HG03045 (cell line): Measurements from ENCODE around the gene POFUT1.
"Not testable (repeated sequence)": the region's sequence is repeated elsewhere in the genome, so short reads cannot be mapped to it uniquely, and the experiment has no call there.

ENCODE experiments used
- ATAC-seq: cut with Tn5 transposase; IDR thresholded peaks from one replicate; pipeline ENCODE4 v1.9.1; 2021; ENCODE audit warnings: mild to moderate bottlenecking, moderate library complexity; ENCODE audit not compliant: unreplicated experiment

The POFUT1 gene

GRCh38 chr20:32263398-32263954, 55.8 kb downstream of the POFUT1 start:
- ATAC-seq, result no peak

- no peak for ATAC-seq
Observed at GRCh38 chr20:32271620-32272019, 63.9 kb downstream of the POFUT1 start.

- no peak for ATAC-seq
Observed at GRCh38 chr20:32274359-32274758, 66.7 kb downstream of the POFUT1 start.

- not testable (repeated sequence) for ATAC-seq
Observed at GRCh38 chr20:32275163-32275562, 67.5 kb downstream of the POFUT1 start.

GRCh38 chr20:32277361-32278198, 69.9 kb downstream of the POFUT1 start, which contains the start of gene KIF3B:
TSS of gene KIF3B (plus strand) at chr20:32277651. CDS start at chr20:32309778, 32,127 bp downstream.
- peak; percentile 75 for ATAC-seq

- peak; percentile 74 for ATAC-seq
Observed at GRCh38 chr20:32278199-32278643, 70.5 kb downstream of the POFUT1 start.

- no peak for ATAC-seq
Observed at GRCh38 chr20:32281711-32282110, 74.0 kb downstream of the POFUT1 start.

- no peak for ATAC-seq
Observed at GRCh38 chr20:32282461-32282860, 74.8 kb downstream of the POFUT1 start.

- ATAC-seq, result peak; percentile 28
Observed at GRCh38 chr20:32285082-32285620, 77.5 kb downstream of the POFUT1 start.

GRCh38 chr20:32285621-32286371, 78.1 kb downstream of the POFUT1 start:
- ATAC-seq, result peak; percentile 54

- ATAC-seq, result no peak
Observed at GRCh38 chr20:32287231-32287638, 79.6 kb downstream of the POFUT1 start.
